Kidney epithelial cell (primary cell): ENCODE results near the gene NUAK1. TPM values are rescaled to one million over a fixed set of nuclear protein-coding genes. Genes with fewer than 3 reads are reported as not detected.

ENCODE experiments used
- DNase-seq: peaks from one replicate; pipeline ENCODE4 v3.0.0-alpha.2; 2010; ENCODE audit warnings: low read depth
- H3K27me3 ChIP-seq: 2 replicates; pipeline ENCODE4 v1.6.0; 2011; ENCODE audit warnings: low read length; ENCODE audit not compliant: control insufficient read depth, insufficient read depth
- H3K36me3 ChIP-seq: 2 replicates; pipeline ENCODE4 v1.5.1; 2011; ENCODE audit warnings: low read length; ENCODE audit not compliant: control insufficient read depth, insufficient read depth
- H3K4me3 ChIP-seq: 2 replicates; pipeline ENCODE4 v1.5.1; 2011; ENCODE audit warnings: low read depth, mild to moderate bottlenecking, control low read depth, low read length
- CTCF ChIP-seq: IDR thresholded peaks from 2 replicates; pipeline ENCODE4 v1.5.1; 2011; ENCODE audit warnings: mild to moderate bottlenecking, moderate library complexity, low read length, control low read depth, inconsistent platforms; ENCODE audit not compliant: insufficient read depth, poor library complexity, severe bottlenecking
- total RNA-seq: library from RNA; depleted of rRNA; stranded (reverse); fragments of >200 nt; gene quantifications from 2 replicates; pipeline ENCODE4 v1.2.3, GENCODE V29; 2015

NUAK1 gene
- total RNA-seq = 38.2 and 56.7 TPM in 2 replicates

- DNase-seq = no peak
- no peak for TF ChIP-seq CTCF
- H3K4me3 ChIP-seq = peak within 1 kb of the TSS; percentile 81
- H3K27me3 ChIP-seq = no peaks in the 10 kb centered on the region
- no peaks in the 10 kb centered on the region for H3K36me3 ChIP-seq
These were observed at the start of gene NUAK1 for GRCh38 chr12:106138633-106139421. Gene NUAK1, minus strand, starts transcription at chr12:106138954. Its CDS starts 301 bp downstream, at chr12:106138653.

- Histone ChIP-seq H3K27me3 (no peaks in the 10 kb centered on the region), H3K4me3 (no peak overlapping the region), H3K36me3 (no peaks in the 10 kb centered on the region)
- no peak for DNase-seq
- no peak for TF ChIP-seq CTCF
These were observed 49.5 kb upstream of the NUAK1 start for GRCh38 chr12:106188256-106188655.

GRCh38 chr12:106187842-106188241 is 49.1 kb upstream of the NUAK1 start:
- Histone ChIP-seq H3K36me3 (no peaks in the 10 kb centered on the region), H3K4me3 (no peak overlapping the region), H3K27me3 (no peaks in the 10 kb centered on the region)
- DNase-seq = no peak
- TF ChIP-seq CTCF = no peak

- DNase-seq = no peak
- Histone ChIP-seq H3K36me3 (no peaks in the 10 kb centered on the region), H3K27me3 (no peaks in the 10 kb centered on the region), H3K4me3 (no peak overlapping the region)
- no peak for TF ChIP-seq CTCF
These were observed 48.5 kb upstream of the NUAK1 start for GRCh38 chr12:106187155-106187789.

- H3K4me3 ChIP-seq = no peak overlapping the region
- DNase-seq = no peak
- H3K27me3 ChIP-seq = no peaks in the 10 kb centered on the region
- H3K36me3 ChIP-seq = no peaks in the 10 kb centered on the region
- TF ChIP-seq CTCF = no peak
These were observed 45.0 kb upstream of the NUAK1 start for GRCh38 chr12:106183735-106184134.
